A673 (cell line): ENCODE data around the gene MRPL28.

ENCODE experiments used
- CTCF ChIP-seq: fragments of 300-800, 200-600 bp; sonication (generic); conservative IDR thresholded peaks from 2 replicates; pipeline ENCODE4 v1.5.1; 2017; ENCODE audit warnings: low read depth, mild to moderate bottlenecking, antibody characterized with exemption, low read length, moderate library complexity, mixed read lengths
- EZH2 ChIP-seq: fragments of 200-600 bp; sonication (generic); IDR thresholded peaks from 2 replicates; pipeline ENCODE4 v1.6.1; 2017; ENCODE audit warnings: borderline replicate concordance, low read depth, mild to moderate bottlenecking, mixed read lengths, antibody characterized with exemption, low read length; ENCODE audit not compliant: poor library complexity, severe bottlenecking

DNA sequence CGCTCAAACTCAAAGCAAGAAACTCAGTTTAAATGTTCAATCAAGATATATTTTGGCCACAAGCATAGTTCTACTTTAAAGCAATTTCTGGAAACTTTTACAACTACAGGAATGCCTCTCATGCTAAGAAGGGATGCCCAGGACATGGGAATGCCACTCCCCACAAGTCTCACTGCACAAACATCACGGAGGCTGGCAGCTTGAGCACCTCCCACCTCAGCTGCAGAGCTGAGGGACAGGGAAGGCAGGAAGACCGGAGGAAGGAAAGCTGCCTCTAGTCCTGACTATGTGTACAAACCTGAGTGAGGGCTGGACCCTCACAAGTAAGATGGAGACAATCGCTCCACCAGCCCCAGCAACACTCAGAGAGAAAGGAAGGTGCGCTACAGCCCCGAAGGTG, 23.1 kb downstream of the MRPL28 start:
- TF ChIP-seq EZH2 (no peak), CTCF (no peak)
